Caco-2 (cell line): ENCODE results near the gene ARHGEF28. TPM values are rescaled to one million over a fixed set of nuclear protein-coding genes. Genes with fewer than 3 reads are reported as not detected.

Experiments
- BruUV-seq: library from RNA; stranded (reverse); fragments of 400-500 nt; replicated peaks from 2 replicates; lab custom pipeline; 2021; lab: Mats Ljungman, UMichigan
- CTCF ChIA-PET: fragments of 300-600 bp; sonication (Branson Sonifier 250); formaldehyde crosslinking; loops from one replicate; lab custom pipeline; 2022; ENCODE audit warnings: antibody characterized with exemption; lab: Charles Lee
- POLR2A ChIA-PET: fragments of 300-600 bp; sonication (Branson Sonifier 250); formaldehyde crosslinking; loops from one replicate; lab custom pipeline; 2022; ENCODE audit warnings: antibody characterized with exemption; lab: Charles Lee
- DNase-seq, 2 experiments: peaks; one replicate each; pipeline versions ENCODE4 v3.0.0 to v3.0.0-alpha.2; 2020 to 2022
- H3K27me3 ChIP-seq: replicated peaks from 2 replicates; pipeline ENCODE4 v1.6.0; 2011; ENCODE audit warnings: low read length; ENCODE audit not compliant: control insufficient read depth, insufficient read depth
- H3K36me3 ChIP-seq: 2 replicates; pipeline ENCODE4 v1.5.1; 2011; ENCODE audit warnings: low read length; ENCODE audit not compliant: control insufficient read depth, insufficient read depth
- H3K4me1 ChIP-seq: fragments of 250-450 bp; sonication (Bioruptor Pico); 2 replicates; pipeline ENCODE4 v1.5.1; 2020; ENCODE audit warnings: mild to moderate bottlenecking
- H3K4me3 ChIP-seq: 2 replicates; pipeline ENCODE4 v1.5.1; 2011; ENCODE audit warnings: low read depth, mild to moderate bottlenecking, control low read depth, low read length
- H3K9me3 ChIP-seq: fragments of 250-450 bp; sonication (Bioruptor Pico); 2 replicates; pipeline ENCODE4 v1.5.1; 2020; ENCODE audit warnings: mild to moderate bottlenecking, moderate library complexity
- H3K27ac Mint-ChIP-seq: one replicate; pipeline ENCODE4 v1.8.0; 2022; ENCODE audit warnings: mixed read lengths; ENCODE audit not compliant: unreplicated experiment
- H3K27me3 Mint-ChIP-seq: one replicate; pipeline ENCODE4 v1.8.0; 2022; ENCODE audit warnings: mixed read lengths; ENCODE audit not compliant: insufficient read depth, unreplicated experiment
- H3K36me3 Mint-ChIP-seq: one replicate; pipeline ENCODE4 v1.8.0; 2022; ENCODE audit warnings: mild to moderate bottlenecking, mixed read lengths; ENCODE audit not compliant: insufficient read depth, unreplicated experiment
- H3K4me1 Mint-ChIP-seq: one replicate; pipeline ENCODE4 v1.8.0; 2022; ENCODE audit warnings: low read depth, mixed read lengths; ENCODE audit not compliant: unreplicated experiment
- H3K4me3 Mint-ChIP-seq: one replicate; pipeline ENCODE4 v1.8.0; 2022; ENCODE audit warnings: mild to moderate bottlenecking, moderate library complexity, mixed read lengths; ENCODE audit not compliant: unreplicated experiment
- H3K9me3 Mint-ChIP-seq: one replicate; pipeline ENCODE4 v1.8.0; 2022; ENCODE audit warnings: mixed read lengths; ENCODE audit not compliant: unreplicated experiment
- CTCF ChIP-seq, 2 experiments: fragments of 200-600 bp in 1 of 2; IDR thresholded peaks; 1 replicate in 1 of 2; 2 replicates in 1 of 2; pipeline versions ENCODE4 v1.5.1 to v1.8.0; 2011 to 2022; ENCODE audit warnings: antibody characterized with exemption in 1 of 2, control low read depth in 1 of 2, inconsistent platforms in 1 of 2, low read depth in 1 of 2, low read length in 1 of 2, mild to moderate bottlenecking in 1 of 2, moderate library complexity in 1 of 2; ENCODE audit not compliant: insufficient read depth in 1 of 2, severe bottlenecking in 1 of 2, unreplicated experiment in 1 of 2
- intact Hi-C: fragments of 100-400 bp; cut with micrococcal nuclease; formaldehyde crosslinking; loops from one replicate; pipeline ENCODE4 v1.10.0; 2022; ENCODE audit not compliant: unreplicated experiment
- total RNA-seq: library from RNA; stranded (reverse); gene quantifications from 2 replicates; pipeline ENCODE4 v1.2.3, GENCODE V29; 2022

The ARHGEF28 gene
- total RNA-seq, 1 experiment from 2014 or later: 4.6 TPM

- no peaks in the 10 kb centered on the region for H3K4me1 Mint-ChIP-seq
- intact Hi-C loops: no loop called here
- CTCF ChIA-PET: interaction anchor here (0.6 kb wide), 1 partner anchor 731 kb away, joined by 3 read pairs; no protein-coding TSS in a partner anchor
- no peak overlapping the region for H3K4me3 Mint-ChIP-seq
- no peaks in the 10 kb centered on the region for H3K9me3 ChIP-seq
- H3K36me3 ChIP-seq: no peaks in the 10 kb centered on the region
- no TSS peak for BruUV-seq
- no peaks in the 10 kb centered on the region for H3K27me3 Mint-ChIP-seq
- no peaks in the 10 kb centered on the region for H3K4me1 ChIP-seq
- TF ChIP-seq CTCF (IDR thresholded peaks at IDR 0.05; ENCODE audit: insufficient read depth in 1 of 2, low read depth in 1 of 2, low read length in 1 of 2, severe bottlenecking in 1 of 2, unreplicated experiment in 1 of 2): no peak
- POLR2A ChIA-PET: no interaction called here
- no peaks in the 10 kb centered on the region for H3K36me3 Mint-ChIP-seq
- no peaks in the 10 kb centered on the region for H3K27me3 ChIP-seq
- H3K4me3 ChIP-seq: no peak overlapping the region
- no peak for DNase-seq
- H3K9me3 Mint-ChIP-seq: no peaks in the 10 kb centered on the region
- H3K27ac Mint-ChIP-seq: no peak overlapping the region
Measured at GRCh38 chr5:73911761-73912393, 285.9 kb downstream of the ARHGEF28 start.

- Mint-ChIP-seq H3K9me3 (no peaks in the 10 kb centered on the region), H3K36me3 (no peaks in the 10 kb centered on the region), H3K4me3 (no peak overlapping the region), H3K27me3 (no peaks in the 10 kb centered on the region), H3K4me1 (no peaks in the 10 kb centered on the region), H3K27ac (no peak overlapping the region)
- no TSS peak for BruUV-seq
- H3K9me3 ChIP-seq: no peaks in the 10 kb centered on the region
- intact Hi-C loops: no loop called here
- H3K4me3 ChIP-seq: no peak overlapping the region
- ChIA-PET POLR2A (no interaction called here), CTCF (no interaction called here)
- no peaks in the 10 kb centered on the region for H3K27me3 ChIP-seq
- no peak for TF ChIP-seq CTCF (IDR thresholded peaks at IDR 0.05; ENCODE audit: insufficient read depth in 1 of 2, low read depth in 1 of 2, low read length in 1 of 2, severe bottlenecking in 1 of 2, unreplicated experiment in 1 of 2)
- DNase-seq: no peak
- no peaks in the 10 kb centered on the region for H3K36me3 ChIP-seq
- H3K4me1 ChIP-seq: no peaks in the 10 kb centered on the region
Measured at GRCh38 chr5:73912821-73913271, 286.9 kb downstream of the ARHGEF28 start.

- H3K4me1 ChIP-seq: no peaks in the 10 kb centered on the region
- H3K36me3 ChIP-seq: no peaks in the 10 kb centered on the region
- H3K4me1 Mint-ChIP-seq: no peaks in the 10 kb centered on the region
- ChIA-PET POLR2A (no interaction called here), CTCF (no interaction called here)
- TF ChIP-seq CTCF (IDR thresholded peaks at IDR 0.05; ENCODE audit: insufficient read depth in 1 of 2, low read depth in 1 of 2, low read length in 1 of 2, severe bottlenecking in 1 of 2, unreplicated experiment in 1 of 2): no peak
- no peaks in the 10 kb centered on the region for H3K9me3 Mint-ChIP-seq
- H3K27me3 ChIP-seq: no peaks in the 10 kb centered on the region
- H3K4me3 Mint-ChIP-seq: no peak overlapping the region
- no peaks in the 10 kb centered on the region for H3K36me3 Mint-ChIP-seq
- no peak overlapping the region for H3K4me3 ChIP-seq
- no peak for DNase-seq
- H3K27me3 Mint-ChIP-seq: no peaks in the 10 kb centered on the region
- no peak overlapping the region for H3K27ac Mint-ChIP-seq
- intact Hi-C loops: no loop called here
- BruUV-seq: no TSS peak
- H3K9me3 ChIP-seq: no peaks in the 10 kb centered on the region
Measured at GRCh38 chr5:73913971-73914370, 288.0 kb downstream of the ARHGEF28 start.
